ENCODE data around the gene JOSD2. TPM values are rescaled to one million over a fixed set of nuclear protein-coding genes. Genes with fewer than 3 reads are reported as not detected.

The JOSD2 gene
- total RNA-seq, 1 experiment from 2014 or later, result 5.4 TPM

GRCh38 chr19:50536662-50537305 is 25.8 kb upstream of the JOSD2 start:
- Mint-ChIP-seq H3K36me3 (ENCODE audit: insufficient read depth in 1 of 3, low read depth in 3 of 3) (peaks cover 0 to 18% (median 15%) of the 10 kb centered on the region in 3 experiments; a peak in 4 of 7 replicates), H3K27ac (no peak overlapping the region), H3K4me1 (peaks cover 2% of the 10 kb centered on the region in 2 experiments; a peak in 3 of 4 replicates), H3K9me3 (peaks cover 8% of the 10 kb centered on the region in 2 experiments; a peak in 4 of 5 replicates), H3K4me3 (no peak overlapping the region), H3K27me3 (ENCODE audit: low read depth) (peaks cover 25% of the 10 kb centered on the region)
- Histone ChIP-seq H3K14ac (ENCODE audit: insufficient read depth, low read length) (no peak overlapping the region), H3K23ac (ENCODE audit: insufficient read length, low read depth, low read length) (no peak overlapping the region), H3K9me3 (ENCODE audit: control insufficient read depth, low read depth, low read length) (peaks cover 6% of the 10 kb centered on the region), H3K4me1 (ENCODE audit: insufficient read depth, low read length) (no peaks in the 10 kb centered on the region), H3K27ac (ENCODE audit: insufficient read length, low read depth, low read length) (no peak overlapping the region), H3K9ac (ENCODE audit: extremely low read depth, insufficient read length, low read length) (no peak overlapping the region), H2BK12ac (ENCODE audit: insufficient read length, low read depth, low read length) (no peak overlapping the region), H3K23me2 (ENCODE audit: insufficient read length, low read depth, low read length, poor library complexity, severe bottlenecking) (no peaks in the 10 kb centered on the region), H4K20me1 (ENCODE audit: control insufficient read depth, insufficient read depth, insufficient read length) (no peaks in the 10 kb centered on the region), H4K5ac (ENCODE audit: insufficient read length, low read depth, low read length) (no peak overlapping the region), H3K27me3 (ENCODE audit: insufficient read depth, low read length) (no peaks in the 10 kb centered on the region), H4K8ac (replicated peaks; ENCODE audit: insufficient read length, low read depth, low read length) (no peak overlapping the region), H3K79me1 (ENCODE audit: insufficient read depth, low read depth, low read length, poor library complexity, severe bottlenecking) (no peaks in the 10 kb centered on the region), H4K91ac (ENCODE audit: insufficient read length, low read depth, low read length) (no peak overlapping the region), H3K56ac (ENCODE audit: insufficient read length, low read depth, low read length) (no peak overlapping the region), H2BK15ac (ENCODE audit: low read depth, low read length) (no peak overlapping the region), H3T11ph (ENCODE audit: low read length) (no peak overlapping the region), H3K18ac (ENCODE audit: insufficient read length, low read depth, low read length) (no peak overlapping the region), H2BK5ac (ENCODE audit: insufficient read length, low read length) (no peak overlapping the region), H3K79me2 (ENCODE audit: insufficient read depth, low read length) (no peaks in the 10 kb centered on the region), H2BK120ac (ENCODE audit: low read depth, low read length, poor library complexity, severe bottlenecking) (no peak overlapping the region), H2AFZ (ENCODE audit: low read length) (no peak overlapping the region), H3K4me2 (ENCODE audit: insufficient read depth, insufficient read length, low read length) (no peak overlapping the region), H2AK5ac (ENCODE audit: insufficient read length, low read length) (no peak overlapping the region), H3K4ac (ENCODE audit: low read depth, low read length) (no peak overlapping the region), H2BK20ac (ENCODE audit: low read depth, low read length, poor library complexity, severe bottlenecking) (no peak overlapping the region)
- DNase-seq, result no peak
- TF ChIP-seq CTCF (conservative IDR thresholded peaks at IDR 0.05), result peak; percentile 38; the same call in 2 of the 3 replicates
- WGBS (ENCODE audit: extremely low coverage, insufficient read length, low lambda C conversion rate), result no CpG with 5 or more reads among the region's 16 CpGs

All from H9 (cell line).